AML-193 (cell line): ENCODE results near the gene TPM2.
A peak's percentile ranks its signal among the peaks of the same experiment; 100 is the strongest.
"Not testable (repeated sequence)": the region's sequence is repeated elsewhere in the genome, so short reads cannot be mapped to it uniquely, and the experiment has no call there.

Source experiments
- DNase-seq, 2 experiments: peaks; one replicate each; lab custom pipeline; 2025; lab: John Stamatoyannopoulos, UW

Gene TPM2

DNA sequence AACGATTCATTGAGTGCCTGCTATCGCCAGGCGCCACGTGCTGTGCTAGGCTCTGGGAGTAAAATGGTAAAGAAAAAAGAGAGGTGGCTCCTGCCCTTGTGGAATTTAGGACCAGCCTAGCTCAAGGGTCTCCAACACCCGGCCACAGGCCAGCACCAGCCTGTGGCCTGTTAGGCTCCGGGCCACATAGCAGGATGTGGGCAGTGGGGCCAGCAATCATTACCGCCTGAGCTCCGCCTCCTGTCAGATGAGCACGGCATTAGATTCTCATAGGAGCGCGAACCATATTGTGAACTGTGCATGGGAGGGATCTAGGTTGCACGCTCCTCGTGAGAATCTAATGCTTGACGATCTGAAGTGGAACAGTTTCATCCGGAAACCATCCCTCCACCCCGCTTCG, 33.4 kb downstream of the TPM2 start:
- DNase-seq, result no peak

DNA sequence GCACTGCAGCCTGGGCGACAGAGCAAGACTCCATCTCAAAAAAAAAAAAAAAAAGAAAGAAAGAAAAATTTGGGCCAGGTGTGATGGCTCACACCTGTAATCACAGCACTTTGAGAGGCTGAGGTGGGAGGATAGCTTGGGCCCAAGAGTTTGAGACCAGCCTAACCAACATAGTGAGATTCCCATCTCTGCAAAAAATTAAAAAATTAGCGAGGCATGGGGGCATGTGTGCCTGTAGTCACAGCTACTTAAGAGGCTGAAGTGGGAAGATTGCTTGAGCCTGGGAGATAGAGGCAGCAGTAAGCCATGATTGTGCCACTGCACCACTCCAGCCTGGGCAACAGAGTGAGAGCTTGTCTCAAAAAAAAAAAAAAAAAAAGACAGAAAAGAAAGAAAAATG, 36.1 kb downstream of the TPM2 start:
- no peak for DNase-seq

DNA sequence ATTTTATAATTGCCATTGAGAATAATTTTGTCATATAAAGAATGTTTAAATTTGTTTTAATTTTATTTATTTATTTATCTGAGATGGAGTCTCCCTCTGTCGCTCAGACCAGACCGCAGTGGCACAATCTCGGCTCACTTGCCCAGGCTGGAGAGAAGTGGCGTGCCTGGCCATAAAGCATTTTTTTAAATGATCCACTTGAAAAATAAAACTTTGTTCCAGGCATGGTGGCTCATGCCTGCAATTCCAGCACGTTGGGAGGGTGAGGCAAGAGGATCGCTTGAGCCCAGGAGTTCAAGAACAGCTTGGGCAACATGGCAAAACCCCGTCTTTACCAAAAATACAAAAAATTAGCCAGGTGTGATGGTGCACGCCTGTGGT, 36.9 kb downstream of the TPM2 start:
- DNase-seq, result no peak

DNA sequence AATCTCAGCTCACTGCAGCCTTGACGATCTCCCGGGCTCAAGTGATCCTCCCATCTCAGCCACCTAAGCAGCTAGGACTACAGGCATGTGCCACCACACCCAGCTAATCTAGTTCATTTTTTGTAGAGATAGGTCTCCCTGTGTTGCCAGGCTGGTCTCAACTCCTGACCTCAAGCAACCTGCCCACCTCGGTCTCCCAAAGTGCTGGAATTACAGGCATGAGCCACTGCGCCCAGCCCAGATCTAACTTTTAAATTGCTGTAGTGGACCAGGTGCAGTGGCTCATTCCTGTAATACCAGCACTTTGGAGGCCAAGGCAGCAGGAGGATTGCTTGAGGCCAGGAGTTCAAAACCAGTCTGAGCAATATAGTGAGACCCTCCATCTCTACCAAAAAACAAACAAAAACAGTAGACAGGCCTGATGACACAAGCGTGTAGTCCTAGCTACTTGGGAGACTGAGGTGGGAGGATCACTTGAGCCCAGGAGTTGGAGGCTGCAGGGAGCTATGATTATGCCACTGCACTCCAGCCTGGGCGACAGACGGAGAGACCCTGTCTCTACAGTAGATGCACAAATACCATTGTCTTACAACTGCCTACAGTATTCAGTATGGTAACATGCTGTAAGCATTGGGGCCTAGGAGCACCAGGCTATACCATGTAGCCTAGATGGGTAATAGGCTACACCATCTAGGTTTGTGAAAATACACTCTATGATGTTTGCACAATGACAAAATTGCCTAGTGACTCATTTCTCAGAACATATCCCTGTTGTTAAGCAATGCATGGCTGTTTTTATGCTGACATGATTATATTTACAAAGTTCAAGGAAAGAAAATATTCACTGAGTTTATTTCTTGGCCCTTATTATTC, 37.5 kb downstream of the TPM2 start:
- DNase-seq, result no peak

DNA sequence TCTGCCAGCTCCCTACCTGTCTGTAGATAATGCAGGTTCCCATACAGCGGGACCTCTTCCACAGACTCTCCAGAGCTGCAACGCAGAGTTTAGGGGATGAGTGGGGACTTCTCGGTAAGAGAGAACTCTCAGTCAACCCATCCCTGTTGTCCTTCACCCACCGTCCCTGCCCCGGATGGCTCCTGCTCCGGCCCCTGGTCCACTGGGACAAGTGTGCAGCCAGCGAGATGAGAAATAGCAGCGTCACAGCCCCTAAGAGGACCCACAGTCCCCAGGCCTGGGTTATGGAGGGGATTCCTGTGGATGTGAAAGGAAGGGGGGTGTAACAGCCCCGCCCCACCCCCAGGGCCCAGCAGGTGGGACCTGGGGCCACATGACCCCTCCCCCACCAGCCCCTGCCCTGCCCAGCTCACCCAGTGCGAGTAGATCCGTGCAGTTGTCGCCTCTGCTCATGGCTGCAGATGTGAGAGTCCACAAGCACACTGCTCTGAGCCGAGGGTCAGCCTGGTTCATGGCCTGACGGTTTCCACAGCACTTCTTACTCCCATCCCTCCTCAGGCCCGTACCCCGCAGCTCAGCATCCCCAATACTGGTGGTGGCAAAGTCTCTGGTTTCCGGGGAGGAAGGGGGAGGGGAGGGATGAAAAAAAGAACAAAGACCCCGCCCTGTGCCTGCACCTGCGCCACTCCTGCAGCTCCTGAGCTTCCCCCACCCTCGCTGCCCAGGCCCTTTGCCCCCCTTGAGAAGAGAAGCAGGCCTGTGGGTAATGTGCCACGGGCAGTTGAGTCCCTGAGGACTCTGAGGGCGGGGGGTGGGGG, 39.2 kb downstream of the TPM2 start, which contains the start of gene SIT1:
SIT1 (minus strand) TSS at position 591 of the 818 bp plus-strand sequence; CDS start at position 513, 78 bp downstream.
- no peak for DNase-seq

DNA sequence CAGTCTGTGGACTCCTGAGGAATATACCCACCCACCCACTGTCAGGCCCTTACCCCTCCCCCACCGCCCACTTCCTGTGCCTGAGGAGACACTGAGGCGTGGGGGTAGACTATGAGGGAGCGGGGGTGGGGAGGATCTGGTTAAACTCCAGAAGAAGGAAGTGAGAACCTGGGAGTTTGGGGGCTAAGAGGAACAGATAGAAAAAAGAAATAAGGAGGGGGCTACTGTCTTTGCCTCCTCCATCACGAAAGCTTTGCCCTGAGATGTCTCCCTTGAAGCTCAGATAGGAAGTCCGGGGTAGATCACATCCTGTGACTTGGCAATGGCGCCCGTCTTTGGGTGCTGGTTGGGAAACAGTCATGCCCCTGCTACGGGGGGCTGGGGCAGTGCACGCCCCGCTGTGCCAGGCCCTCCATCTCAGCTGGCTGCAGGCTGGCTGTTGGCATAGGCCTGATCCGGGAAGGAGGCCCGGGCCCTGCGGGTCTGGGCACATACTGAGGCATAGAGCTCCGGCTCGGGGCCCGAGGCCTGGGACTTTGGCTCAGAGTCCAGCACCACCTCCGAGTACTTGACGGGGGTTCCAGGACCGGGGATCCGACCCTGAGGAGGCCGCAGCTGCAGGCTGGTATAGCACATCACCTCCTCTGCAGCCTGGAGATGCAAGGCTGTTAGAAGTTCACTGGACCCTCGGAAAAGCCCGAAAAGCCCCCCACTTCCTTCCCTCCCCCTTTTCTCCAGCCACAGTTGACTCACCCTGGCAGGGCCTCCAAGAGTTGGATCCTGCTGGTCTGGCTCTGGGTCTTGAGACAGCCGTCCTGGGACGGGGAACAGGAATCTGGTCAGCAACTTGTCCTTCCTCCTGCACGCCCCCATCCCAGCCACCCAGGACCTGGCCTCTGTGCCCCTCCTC, 40.0 kb downstream of the TPM2 start:
- DNase-seq, result no peak

DNA sequence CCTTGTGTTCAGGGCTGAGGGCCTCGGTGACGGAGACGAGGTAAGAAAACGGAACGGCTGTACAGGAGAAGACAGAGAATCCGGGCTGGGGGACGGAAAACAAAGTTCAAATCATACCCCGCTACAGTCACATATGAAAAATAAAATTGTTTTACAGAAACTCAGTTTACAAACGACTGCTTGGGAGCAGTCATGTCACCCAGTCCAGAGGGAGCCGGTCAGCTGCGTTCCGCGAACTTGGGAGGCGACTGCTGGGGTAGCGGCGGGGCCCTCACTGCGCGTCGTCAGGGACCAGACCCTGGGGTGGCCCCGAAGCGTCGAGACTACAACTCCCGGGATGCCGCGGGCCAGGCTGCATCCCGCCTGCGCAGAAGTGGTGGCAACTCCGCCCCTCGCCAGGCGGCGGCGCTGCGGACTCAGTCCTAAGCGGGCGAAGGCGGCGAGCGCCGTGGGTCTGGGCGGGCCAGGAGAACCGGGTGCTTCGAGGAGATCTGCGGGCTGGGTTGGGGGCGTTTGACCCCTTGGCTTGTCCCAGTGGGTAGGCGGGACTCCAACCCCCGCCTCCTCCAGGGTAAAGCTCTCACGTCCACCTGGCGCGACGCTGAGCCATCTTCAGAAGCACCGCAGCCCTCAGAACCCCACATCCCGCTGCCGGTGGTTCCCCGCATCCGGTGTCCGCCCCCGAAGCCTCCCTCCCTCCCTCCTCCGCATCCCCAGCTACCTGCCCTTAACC, 43.0 kb downstream of the TPM2 start:
- DNase-seq, result peak; percentile 74 to 81

DNA sequence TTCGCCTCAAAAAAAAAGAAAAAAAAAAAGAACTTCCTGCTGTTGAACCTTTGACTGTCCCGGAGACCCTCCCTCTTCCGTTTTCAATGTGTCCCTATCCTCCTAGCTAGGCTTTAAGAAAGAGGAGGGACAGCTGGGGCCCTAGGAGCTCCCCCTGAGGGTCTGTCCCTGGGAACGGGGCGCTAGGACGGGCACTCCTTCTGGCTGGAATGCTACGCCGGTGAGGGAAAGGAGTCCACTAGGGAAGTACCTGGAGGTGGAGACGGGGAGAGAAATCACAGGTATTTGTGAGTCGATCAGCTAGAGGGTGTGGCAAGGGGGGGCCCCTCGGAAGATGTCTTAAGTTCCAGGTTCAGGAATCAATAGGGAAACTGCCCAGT, 43.6 kb downstream of the TPM2 start:
- peak in 1 of 2 experiments; percentile 18 for DNase-seq

DNA sequence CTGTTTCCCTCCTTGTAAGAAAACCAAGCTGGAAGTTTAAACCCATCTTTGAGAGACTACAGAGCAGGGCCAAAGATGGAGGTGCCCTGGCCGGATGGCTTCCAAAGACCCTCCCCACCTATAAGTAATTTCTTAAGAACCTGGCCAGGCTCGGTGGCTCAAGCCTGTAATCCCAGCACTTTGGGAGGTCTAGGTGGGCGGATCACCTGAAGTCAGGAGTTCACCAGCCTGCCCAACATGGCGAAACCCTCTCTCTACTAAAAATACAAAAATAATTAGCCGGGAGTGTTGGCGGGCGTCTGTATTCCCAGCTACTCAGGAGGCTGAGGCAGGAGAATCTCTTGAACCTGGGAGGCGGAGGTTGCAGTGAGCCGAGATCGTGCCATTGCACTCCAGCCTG, 44.0 kb downstream of the TPM2 start:
- not testable (repeated sequence) for DNase-seq

DNA sequence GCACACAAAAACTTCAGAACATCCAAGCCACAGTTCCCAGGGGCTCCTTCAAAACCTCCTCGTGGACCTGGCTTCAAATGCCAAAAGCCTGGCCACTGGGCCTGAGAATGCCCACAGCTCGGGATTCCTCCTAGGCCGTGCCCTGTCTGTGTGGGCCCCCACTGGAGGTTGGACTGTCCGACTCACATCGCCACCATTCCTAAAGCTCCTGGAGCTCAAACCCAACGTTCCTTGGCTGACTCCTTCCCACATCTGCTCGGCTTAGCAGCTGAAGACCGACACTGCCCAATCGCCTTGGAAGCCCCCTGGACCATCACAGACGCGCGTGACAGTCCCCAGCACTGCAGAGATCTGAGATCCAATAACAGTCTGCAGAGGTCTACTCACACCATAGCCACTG, 46.7 kb downstream of the TPM2 start:
- no peak for DNase-seq

DNA sequence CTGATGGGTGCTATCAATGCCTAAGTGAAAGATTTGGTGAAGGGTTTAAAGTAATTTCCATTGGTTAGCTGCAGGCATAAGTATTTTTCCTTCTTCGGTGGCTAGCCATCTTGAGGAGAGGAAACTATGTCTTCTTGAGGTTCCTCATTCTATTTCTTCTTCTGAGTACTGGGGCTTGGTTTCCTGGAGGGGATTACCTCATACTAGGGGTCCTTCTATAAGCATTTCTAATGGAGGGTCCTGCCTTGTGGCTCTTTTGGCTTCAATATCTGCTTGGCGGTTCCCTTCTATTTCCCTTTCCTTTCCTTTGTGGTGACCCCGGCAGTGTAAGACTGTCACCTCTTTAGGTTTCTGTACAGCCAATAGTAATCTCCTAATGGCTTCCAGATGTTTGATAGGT, 48.2 kb downstream of the TPM2 start:
- DNase-seq, result not testable (repeated sequence)

DNA sequence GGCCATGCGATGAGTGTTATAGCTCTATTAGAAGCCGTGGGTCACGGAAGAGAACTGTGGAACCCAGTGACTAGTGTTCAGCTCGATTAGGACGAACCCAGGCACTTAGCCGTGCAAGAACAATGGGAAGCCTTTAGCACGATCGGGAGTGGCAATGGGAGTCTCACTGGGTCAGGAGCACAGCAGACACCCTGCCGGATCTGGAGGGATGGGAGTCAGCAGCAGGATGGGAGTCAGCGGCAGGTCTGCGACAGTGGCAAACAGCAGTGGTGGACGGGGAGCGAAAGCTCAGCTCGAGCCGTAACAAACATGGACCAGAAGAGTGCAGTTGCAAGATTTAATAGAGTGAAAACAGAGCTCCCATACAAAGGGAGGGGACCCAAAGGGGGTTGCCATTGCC, 49.3 kb downstream of the TPM2 start:
- not testable (repeated sequence) for DNase-seq

DNA sequence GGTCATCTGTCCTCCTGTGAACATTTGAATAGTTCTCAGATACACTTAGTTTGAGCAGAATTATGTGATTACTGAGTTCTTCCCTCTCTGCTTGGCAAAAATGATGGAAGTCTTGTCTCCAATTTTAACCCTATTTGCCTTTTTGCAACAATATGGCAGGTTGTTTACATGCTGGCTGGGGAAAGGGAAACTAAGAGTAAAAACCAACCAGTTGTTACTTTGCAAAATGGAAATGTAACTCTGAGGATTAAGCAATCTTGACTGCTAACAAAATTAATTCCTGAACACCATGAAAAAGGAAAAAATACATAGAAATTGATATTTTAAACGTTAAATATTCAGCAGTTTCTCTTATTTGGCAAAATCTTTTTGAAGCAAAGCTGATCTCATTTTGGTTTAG, 50.1 kb downstream of the TPM2 start:
- no peak for DNase-seq

DNA sequence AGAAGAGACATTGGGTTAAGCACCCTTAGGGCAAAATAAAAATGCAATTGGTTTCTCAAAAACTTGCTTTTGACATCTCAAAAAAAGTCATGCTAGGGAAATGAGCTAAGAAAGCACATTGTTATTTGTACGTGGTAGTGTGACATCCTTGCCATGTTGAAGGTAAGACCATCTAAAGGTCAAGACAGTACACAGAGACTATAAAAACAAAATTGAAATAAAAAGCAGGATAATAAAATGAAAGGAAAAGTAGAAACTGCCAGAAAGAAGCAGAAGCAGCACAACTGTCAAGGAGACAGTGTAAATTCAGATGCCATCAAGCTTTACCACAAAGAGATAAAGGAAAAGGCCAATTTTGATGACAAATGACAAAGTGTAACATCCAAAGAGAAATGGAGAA, 50.5 kb downstream of the TPM2 start:
- not testable (repeated sequence) for DNase-seq

DNA sequence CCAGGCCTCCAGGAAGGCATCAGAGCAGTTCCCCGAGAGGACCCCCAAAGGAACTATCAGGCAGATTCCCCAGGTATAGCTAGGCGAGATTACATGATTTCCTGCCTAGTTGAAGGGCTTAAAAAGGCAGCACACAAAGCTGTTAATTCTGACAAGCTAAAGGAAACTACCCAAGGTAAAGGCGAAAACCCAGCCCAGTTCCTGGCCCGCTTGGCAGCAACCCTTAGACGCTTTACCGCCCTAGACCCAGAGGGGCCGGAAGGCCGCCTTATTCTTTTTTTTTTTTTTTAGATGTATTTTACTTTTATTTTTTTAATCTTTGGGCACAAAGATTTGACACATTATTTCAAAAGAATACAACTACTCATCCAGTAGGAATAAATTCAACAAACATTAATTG, 51.0 kb downstream of the TPM2 start:
- DNase-seq, result not testable (repeated sequence)

DNA sequence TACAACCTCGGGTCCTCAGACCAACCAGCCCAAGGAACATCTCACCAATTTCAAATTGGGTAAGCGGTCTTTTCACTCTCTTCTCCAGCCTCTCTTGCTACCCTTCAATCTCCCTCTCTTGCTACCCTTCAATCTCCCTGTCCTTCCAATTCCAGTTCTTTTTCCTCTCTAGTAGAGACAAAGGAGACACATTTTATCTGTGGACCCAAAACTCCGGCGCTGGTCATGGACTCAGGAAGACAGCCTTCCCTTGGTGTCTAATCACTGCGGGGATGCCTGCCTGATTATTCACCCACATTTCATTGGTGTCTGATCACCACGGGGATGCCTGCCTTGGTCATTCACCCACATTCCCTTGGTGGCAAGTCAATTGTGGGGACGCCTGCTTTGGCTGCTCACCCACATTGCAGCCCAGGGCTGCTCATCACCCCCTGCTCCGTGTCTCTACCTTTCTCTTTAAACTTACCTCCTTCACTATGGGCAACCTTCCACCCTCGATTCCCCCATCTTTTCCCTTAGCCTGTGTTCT, 52.2 kb downstream of the TPM2 start:
- DNase-seq, result not testable (repeated sequence)

DNA sequence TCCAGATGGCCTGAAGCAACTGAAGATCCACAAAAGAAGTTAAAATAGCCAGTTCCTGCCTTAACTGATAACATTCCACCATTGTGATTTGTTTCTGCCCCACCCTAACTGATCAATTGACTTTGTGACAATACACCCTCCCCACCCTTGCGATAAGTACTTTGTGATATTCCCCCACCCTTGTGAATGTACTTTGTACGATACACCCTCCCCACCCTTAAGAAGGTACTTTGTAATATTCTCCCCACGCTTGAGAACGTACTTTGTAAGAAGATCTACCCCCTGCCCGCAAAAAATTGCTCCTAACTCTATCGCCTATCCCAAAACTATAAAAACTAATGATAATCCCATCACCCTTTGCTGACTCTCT, 52.9 kb downstream of the TPM2 start:
- DNase-seq, result not testable (repeated sequence)

DNA sequence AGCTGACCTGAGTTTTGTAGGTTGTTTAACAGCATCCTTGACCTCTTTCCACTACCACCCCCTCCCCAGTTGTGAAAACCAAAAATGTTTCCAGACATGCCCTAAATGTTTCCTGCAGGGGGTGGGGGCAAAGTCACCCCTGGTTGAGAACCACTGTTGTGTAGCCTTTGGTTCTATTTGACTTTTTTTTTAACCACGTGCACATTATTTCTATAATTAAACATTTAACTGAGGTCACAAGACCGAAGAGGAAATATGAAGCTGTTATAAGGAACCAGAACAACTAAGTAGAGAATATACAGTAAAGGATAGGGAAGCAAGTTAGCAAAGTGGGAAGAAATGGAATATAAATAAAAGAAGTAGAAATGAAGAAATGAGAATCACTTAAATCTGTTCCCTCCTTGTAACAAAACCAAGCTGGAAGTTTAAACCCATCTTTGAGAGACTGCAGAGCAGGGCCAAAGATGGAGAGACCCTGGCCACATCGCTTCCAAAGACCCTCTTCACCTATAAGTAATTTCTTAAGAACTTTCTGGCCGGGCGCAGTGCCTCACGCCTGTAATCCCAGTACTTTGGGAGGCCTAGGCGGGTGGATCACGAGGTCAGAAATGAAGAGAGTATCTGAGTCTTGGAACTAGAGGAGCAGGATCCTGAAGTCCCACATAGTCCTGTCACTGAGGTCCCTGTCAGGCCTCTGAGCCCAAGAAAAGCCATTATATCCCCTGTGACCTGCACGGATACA, 53.4 kb downstream of the TPM2 start:
- DNase-seq, result no peak

DNA sequence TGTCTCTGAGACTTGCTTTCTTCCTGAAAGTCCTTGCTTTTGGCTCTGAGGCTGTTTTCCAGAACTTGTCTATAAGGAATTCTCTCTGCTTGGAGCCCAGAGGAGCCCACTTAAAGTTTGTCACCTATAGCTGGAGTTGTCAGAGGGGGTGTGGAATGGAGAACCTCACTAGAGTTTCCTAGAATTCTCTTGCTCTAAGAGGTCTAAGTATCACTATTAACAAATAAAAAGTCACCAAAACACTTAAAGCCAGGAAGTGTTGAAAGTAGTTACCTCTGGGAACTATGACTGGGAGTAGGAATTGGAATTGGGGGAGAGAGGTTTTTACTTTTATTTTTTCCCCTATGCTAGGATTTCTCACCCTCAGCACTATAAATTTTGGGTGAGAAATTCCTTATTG, 54.0 kb downstream of the TPM2 start:
- DNase-seq, result no peak
